ENCODE results near the gene SASH3.

SASH3 gene

DNA sequence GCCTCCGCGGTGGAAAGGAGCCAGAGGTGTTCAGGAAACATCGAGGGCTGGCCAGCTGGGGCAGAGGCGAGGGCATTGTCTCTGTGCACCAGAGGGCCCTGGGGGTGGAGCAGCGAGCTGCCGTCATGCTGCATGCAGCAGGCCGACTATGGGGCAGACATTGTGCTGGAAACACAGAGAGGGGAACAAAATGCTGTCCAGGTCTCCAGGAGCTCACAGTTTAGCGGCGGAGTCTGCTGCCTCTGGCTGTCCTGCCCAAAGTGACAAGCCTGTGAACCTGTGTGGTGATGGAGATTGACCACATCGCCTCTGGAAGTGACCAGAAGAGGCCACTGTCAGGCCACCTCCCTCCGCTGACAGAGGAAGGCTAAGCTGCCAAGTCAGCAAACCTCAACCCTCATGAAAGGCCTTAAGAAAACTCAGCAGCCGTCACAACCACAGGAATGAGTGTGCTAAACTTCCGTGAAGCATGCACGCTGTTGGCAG lies 20.1 kb upstream of the SASH3 start:
- DNase-seq (ENCODE audit: low spot score), result peak; percentile 40

DNA sequence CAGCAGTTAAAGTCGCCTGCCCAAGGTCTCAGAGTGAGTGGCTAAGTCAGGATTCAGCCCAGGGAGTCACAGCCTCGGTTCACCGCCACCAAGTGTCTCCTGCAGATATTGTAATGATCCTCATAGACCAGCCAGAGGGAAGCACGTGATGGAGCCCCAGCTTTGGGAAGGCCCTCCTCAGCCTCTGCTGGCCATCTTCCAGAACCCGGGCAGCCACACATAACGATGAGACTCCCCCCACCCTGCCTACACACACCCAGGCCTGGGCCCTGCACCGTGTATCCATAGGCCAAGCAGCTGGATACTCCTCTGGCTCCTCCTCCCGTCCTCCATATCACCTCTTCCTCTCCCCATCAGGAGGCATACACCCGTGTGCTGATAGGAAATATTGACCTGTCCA lies 19.6 kb upstream of the SASH3 start:
- DNase-seq (ENCODE audit: low spot score), result no peak

DNA sequence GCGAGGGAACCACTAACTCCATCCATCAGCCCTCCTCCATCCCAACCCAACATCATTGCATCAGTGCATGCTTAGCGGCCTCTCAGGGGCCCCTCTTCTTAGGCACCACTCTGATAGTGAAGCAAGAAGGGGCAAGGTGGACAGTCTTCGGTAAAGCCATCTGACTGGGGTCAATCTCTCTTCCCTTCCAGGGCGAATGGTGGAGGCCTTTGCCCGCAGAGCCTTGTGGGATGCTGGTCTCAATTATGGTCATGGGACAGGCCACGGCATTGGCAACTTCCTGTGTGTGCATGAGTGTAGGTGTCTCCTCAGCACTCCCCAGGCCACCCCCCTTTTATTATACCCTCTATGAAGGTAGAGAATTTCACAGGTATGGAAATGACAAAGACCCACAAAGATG lies 18.8 kb upstream of the SASH3 start:
- DNase-seq (ENCODE audit: low spot score), result no peak

DNA sequence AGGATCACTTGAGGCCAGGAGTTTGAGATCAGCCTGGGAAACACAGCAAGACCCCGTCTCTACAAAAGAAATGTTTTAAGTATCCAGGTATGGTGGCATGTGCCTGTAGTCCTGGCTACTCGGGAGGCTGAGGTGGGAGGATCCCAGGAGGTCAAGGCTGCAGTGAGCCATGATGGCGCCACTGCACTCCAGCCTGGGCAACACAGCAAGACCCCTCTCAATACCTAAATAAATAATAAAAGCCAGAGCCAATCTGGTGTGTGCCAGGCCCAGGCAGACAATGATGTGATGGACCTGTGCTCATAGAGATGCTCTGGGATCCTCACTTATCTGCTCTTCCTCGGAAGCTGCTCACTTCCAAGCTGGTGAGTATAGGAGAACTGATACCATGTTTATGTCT lies 18.2 kb upstream of the SASH3 start:
- no peak for DNase-seq (ENCODE audit: low spot score)

DNA sequence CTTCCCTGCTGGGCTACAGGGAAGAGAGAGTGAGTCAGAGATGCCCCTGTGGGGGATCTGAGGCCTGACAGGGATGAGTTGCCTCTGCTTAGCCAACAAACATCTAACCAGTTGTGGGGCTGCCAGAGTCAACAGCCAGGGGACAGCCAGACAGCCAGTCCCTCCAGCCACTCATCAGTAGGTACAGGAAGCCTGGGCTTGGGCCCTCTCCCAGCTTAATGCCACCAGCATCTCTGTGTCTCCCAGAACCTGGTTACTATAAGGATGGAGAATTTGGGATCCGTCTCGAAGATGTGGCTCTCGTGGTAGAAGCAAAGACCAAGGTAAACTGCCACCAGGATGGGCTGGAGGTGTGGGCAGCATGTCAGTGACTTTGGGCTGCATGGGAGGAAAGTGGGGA lies 17.3 kb upstream of the SASH3 start:
- no peak for DNase-seq (ENCODE audit: low spot score)

DNA sequence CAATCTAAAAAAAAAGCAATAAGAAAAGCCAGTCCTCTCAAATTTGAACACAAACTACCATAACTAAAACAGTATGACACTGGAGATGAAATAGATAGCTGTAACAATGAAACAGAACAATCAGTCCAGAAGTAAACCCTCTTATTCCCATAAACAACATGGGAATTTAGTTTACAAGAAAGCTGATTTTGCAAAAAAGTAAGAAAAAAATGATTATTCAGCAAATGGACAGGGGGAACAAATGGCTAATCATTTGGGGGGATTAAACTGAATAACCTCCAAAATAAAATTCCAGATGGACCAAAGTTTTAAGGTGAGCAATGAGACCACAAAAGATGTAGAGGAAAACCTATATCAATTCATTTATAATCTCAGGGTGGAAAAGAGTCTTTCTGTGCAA lies 16.1 kb upstream of the SASH3 start:
- DNase-seq (ENCODE audit: low spot score), result no peak

DNA sequence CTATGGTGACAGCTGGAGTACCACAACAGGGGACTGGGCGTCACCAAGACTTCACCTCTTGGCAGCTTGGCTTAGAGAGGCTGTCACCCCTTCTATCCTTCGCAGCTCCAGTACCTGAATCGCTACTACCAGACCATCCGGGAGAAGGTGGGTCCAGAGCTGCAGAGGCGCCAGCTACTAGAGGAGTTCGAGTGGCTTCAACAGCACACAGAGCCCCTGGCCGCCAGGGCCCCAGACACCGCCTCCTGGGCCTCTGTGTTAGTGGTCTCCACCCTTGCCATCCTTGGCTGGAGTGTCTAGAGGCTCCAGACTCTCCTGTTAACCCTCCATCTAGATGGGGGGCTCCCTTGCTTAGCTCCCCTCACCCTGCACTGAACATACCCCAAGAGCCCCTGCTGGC lies 11.6 kb upstream of the SASH3 start:
- DNase-seq (ENCODE audit: low spot score), result no peak

DNA sequence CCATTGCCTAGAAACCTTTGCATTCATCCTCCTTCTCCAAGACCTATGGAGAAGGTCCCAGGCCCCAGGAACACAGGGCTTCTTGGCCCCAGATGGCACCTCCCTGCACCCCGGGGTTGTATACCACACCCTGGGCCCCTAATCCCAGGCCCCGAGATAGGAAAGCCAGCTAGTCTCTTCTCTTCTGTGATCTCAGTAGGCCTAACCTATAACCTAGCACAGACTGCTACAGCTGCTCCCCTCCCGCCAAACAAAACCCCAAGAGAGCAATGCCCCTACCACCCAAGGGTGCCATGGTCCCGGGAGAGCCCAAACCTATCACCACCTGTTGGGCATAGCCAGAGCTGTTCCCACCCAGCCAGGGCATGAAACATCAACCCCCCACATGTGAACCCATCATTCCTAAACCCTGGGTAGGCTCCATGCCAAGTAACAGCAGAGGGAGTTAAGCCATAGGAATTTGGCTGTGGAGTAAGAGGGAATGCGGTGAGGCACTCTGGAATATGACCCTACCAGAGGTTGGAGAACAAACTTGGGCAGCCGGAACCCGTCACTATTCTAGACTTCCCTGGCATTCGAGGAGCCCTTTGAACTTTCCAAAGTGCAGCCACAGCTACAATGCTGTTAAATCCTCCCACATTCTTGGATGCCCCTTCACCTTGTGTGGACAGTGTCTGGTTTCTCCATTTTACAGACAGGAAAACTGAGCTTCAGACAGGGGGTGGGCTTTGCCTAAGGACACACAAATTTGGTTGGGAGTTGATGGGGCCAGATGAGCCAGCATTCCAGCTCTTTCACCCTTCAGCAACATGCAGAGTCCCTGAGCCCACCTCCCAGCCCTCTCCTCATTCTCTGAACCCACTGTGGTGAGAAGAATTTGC lies 10.9 kb upstream of the SASH3 start:
- DNase-seq (ENCODE audit: low spot score), result no peak

DNA sequence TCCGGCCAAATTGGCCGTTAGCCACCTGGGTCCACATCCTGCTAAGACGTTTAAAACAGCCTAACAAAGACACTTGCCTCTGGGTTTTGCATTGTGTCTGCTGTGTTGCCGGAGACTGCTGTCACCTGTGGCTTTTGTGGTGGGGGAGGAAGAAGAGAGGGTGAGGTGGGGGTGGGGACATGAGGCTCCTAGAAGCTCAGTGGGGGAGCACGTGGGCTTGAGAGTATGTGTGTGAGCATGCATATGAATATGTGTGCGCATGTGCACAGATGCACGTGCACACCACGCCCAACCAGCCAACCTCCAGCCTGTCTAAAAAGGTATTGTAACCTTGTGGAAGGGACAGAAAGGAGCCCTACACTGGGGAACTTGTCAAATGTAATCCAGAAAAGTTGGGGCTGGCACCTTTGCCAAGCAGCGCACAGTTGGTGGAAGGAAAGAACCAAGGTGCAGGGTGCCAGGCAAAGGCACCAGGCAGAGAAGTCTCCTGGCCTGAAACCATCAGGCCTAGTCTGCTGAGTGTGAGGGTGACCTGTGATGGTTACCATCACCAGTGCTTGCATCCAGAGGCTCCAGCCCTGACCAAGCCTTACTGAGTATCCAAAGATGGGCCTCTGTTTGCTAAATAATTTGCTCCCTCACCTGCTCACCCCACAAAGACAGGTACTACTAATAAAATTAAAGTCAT lies 10.1 kb upstream of the SASH3 start:
- DNase-seq (ENCODE audit: low spot score), result no peak

DNA sequence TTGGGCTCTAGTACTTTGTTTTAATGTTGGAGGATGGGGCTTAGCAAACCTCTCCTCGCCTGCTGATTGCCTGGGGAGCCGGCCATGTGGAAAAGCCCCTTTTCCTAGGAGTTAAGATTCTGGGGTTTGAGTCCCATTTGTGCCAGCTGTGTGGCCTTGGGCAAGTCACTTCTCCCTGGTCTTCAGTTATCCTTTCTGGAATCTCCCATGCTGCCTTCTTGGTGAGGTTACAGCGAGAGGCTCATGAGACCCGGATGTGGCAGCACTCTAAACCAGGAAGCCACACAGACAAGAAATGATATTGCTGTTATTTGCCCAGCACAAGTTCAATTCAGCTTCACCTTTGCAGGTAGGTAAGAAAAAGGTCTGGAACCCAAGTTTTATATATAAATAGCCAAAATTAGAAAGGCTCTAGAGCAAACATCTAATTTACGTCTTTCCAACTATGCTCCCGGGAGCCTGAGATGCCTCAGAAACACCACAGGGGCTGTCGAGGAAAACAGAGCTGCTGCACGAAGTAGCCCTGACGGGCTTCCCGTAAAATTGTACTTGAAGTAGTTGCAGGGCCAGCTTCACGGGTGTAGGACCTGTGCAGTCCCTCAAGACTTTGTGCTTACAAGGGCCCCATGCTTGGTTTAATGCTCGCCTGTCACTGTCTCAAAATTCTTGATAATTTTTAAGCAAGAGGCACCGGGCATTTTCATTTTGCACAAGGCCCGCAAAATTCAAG lies 8.3 kb upstream of the SASH3 start:
- no peak for DNase-seq (ENCODE audit: low spot score)

DNA sequence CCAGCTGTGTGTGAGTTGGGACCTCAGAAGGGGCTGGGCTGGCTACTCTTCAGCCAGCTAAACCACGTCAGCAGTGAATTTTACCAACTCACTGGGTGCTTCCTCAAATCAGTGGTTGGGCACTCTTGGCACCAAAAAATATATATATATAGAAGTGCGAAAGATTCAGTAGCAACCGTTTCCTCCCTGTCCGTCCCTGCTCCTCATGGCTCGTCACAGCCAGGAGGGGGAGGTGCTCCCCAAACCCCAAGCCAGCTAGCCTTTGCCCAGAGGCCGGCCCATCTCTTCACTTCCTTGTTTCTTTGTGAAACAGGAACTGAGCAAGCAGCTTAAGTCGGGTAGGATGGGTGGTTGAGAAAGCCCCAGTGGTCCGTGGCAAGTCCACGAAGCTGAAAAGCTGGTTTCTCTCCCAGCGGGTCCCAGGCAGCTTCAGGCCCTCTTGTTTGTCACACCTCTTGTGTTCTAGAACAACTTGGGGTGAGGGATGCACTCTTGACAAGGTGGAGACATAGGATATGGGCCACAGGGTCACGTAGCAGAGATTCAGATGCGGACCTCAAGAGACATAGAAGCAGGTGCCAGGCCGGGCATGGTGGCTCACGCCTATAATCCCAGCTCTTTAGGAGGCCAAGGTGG lies 6.8 kb upstream of the SASH3 start:
- no peak for DNase-seq (ENCODE audit: low spot score)

DNA sequence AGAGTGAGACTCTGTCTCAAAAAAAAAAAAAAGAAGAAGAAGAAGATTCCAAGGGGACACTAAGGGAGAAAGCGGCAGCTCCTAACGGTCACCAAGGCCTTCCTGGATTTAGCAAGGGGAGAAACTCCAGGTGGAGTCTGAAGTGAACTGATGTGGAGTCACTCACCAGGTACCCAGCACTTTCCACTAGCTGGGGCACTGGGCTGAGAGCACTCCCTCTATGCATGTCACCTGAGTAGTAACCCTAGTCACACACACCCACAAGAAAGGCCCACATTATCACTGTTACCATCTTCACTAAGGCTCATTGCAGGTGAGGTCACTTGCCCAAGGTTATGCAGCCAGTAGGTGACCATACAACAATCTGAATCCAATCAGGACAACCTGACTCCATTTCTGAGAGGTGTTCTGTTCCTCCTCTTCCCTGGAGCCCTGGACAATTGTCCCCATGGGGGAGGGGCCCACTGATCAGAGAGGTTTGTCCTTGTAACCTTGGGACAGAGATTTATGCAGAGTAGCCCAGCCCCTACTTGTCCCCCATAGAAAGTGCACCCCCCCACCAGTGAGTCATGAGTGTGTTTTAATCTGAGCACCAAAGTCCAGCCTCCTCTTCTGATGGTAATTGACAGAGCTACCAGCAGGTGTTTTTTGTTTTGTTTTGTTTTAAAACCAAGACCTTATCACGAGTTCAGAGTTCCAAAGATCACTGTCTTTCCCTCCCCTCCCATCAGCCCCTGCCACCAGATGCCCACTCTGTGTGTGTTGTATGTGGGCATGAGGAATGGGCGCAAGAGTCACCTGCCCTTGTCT lies 5.9 kb upstream of the SASH3 start:
- no peak for DNase-seq (ENCODE audit: low spot score)

DNA sequence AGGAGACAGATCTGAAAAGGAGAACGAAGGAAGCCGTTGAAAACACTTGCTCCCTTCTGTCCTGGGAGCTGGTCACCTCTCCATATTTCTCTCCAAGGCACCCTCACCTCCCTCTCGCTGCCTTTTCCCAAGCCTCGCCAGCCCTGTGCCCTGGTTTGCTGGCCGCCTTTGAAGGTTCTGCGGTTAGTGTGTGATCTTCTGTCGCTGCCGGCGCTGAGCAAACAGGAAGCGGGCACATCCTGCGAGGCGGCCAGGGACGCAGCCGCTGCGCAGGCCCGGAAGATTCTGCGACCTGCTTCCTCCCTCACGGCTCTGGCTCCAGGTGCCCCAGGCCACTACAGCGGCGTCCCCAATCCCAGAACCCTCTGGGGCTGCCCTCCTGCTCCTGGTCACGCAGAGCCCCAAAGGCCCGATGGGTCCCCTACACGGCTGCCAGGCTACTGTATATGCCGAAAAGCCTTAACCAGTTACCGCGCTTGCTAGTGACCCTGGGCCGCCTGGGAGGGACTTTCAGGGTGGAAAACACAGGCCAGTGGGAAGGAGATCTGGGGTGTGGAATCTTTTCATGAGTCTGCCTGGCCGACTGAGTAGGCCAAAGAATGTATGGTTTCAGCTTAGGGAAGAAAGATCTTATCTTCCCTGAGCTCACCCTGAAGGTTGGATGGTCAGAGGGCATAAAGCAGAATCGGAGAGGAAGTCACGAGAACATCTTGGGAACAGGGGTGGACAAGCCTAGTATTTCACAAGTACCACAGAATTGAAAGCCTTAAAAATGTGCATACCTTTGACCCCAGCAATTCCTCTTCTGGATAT lies 2.3 kb upstream of the SASH3 start:
- DNase-seq (ENCODE audit: low spot score), result peak; percentile 54

DNA sequence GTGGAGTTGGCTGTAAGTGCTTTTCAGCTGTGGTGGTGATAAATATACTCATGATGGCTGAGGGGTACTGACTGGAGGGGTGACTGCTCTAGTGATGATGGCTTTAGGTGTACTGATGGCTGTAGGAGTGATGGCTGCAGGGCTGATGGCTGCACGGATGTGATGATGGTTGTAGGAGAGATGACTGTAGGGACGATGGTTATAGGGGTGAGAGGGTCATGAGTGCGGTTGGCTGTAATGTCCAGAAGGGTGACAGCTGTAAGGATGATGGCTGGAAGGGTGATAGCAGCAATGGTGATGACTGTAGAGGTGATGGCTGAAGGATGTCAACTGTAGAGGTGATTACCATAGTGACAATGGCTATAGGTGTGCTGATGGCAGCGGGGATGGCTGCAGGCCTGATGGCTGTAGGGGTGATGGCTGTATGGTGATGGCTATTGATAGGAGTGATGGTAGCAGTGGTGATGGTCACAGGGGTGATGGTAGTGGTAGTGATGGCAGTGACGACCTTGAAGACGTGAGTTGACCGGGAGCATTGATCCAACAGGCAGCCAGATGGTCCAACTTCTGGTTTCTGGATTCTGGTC lies 570 bp upstream of the SASH3 start:
- DNase-seq (ENCODE audit: low spot score), result no peak

DNA sequence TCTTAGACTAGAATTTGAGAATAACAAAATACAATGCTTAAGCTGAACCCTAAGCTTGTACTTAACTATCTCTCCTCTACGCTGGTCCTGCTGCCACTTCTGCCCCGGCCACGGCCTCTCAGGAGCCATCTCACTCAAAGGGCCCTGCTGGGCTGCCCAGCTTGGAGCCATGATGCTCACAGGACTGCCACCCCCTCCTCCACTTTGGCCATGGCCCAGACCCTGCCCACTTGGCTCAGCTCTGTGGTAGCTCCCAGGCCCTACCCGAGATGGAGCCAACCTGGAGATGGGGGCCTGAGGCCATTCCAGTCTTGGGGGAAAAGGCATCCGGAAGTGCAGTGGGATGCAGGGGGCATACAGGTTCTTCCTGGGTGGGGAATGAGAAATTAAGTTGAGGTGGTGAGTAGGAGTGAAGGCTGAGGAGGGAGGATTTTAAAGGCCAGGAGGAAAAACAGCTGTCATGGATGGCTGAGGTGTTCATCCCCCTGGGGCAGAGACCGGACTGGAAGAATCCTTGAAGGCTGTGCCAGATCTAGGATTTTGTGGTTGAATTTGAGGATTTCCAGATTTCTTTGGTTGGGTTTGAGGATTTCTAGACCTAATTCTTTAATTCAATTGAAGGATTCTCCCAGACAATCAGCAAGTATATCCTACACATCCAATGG lies 824 bp downstream of the SASH3 start:
- DNase-seq (ENCODE audit: low spot score), result no peak

DNA sequence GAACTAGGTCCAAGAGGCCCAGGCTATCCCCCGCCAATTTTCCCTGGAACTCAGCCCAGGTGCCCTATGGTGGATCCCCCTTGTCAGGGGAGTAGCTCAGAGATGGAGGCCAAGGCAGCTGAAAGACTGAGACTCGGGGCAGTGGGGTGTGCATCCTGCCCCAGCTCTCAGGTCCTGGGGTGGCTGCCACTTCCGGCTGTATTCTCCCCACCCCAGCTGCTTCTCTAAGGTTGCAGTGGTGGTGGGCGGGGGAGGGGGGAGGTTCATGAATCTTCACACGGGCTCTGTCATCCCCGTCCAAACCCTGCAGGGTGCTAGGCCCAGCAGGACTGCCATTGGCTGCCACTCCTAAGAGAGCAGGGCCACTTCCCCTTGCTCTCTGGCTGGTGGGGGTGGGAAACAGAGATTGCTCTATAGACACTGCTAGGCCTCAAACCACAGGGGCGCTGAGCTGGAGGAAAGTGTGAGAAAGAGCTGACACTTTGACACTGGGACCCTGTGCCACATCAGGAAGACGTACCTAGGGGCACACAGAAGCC lies 1.5 kb downstream of the SASH3 start:
- no peak for DNase-seq (ENCODE audit: low spot score)

DNA sequence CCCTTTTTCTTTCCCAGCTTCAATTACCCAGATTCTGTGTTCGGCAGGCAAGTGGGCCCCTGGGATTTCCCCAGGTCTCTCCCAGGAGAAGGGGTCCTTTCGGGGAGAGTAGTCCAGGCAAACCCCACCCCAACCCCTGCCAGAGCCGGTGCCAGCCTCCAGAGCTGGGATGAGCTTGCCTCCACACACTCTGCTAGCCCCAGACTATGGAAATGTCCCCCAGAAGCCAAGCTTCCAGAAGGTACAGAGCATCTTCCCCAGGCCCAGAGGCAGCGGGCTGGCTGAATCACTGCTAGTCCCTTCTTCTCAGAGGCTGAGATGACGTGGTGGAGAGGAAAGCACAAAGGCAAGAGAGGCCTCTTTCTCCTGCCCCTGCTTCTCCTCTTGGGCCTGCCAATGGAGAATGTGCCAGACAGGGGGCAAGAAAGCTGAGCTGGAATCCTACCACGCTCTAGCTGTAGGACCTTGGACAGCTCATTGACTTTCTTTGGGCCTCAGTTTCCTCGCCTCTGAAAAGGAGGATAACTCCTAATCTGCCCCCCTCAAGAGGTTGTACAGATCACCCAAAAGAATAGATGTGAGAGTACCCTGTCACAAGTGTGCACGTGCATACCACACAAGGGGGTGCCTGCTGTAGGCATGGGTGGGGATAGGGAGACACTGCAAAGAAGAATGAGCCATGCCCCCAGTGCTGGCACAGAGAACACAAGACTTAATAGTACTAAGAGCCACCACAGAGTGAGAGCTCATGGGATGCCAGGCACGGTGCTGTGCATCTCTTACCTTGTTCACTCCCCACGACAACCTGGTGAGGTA lies 2.1 kb downstream of the SASH3 start:
- DNase-seq (ENCODE audit: low spot score), result no peak

DNA sequence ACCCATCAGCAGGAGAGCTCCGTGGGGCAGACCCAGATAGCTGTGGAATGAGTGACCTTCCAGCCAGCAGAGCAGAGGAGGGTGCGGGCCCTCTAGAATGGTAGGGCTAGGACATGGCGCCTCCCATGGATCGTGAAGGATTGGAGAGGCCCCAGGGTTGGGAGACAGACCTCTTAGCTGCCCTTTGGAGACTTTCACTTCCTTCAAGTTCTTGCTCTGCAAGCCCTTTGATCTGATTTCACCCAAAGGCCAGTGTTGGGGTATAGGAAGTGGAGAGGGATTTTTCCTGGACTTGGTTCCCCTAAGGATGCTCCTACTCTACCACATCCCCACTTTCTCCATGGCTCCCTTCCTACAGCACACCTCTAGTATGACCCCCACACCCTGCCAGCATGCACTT lies 3.0 kb downstream of the SASH3 start:
- no peak for DNase-seq (ENCODE audit: low spot score)
